Measurements from ENCODE around the gene RPL3.

The RPL3 gene

GRCh38 chr22:39349967-39350726 is 30.7 kb upstream of the RPL3 start, which contains the start of gene SYNGR1:
SYNGR1 (plus strand) TSS chr22:39349991; CDS start chr22:39350011, 20 bp downstream.
- H3K4me3 ChIP-seq (ENCODE audit: low read depth, low read length) = peak within 1 kb of the TSS; percentile 89
- no peaks in the 10 kb centered on the region for H3K27me3 ChIP-seq (ENCODE audit: insufficient read depth, low read depth, severe bottlenecking)
- no peak for TF ChIP-seq CTCF (IDR thresholded peaks at IDR 0.05; ENCODE audit: low read depth, low read length)
- H3K36me3 ChIP-seq = peaks cover 6% of the 10 kb centered on the region
- peak within 1 kb of the TSS; percentile 65 for H3K27ac ChIP-seq
- DNase-seq = no peak
- H3K9me3 ChIP-seq (ENCODE audit: severe bottlenecking) = no peaks in the 10 kb centered on the region

GRCh38 chr22:39349506-39349966 is 30.1 kb upstream of the RPL3 start:
- DNase-seq = peak; percentile 53
- TF ChIP-seq CTCF (IDR thresholded peaks at IDR 0.05; ENCODE audit: low read depth, low read length) = 0 out of 2 replicates have a peak, but pooled peaks have one; percentile 3
- H3K9me3 ChIP-seq (ENCODE audit: severe bottlenecking) = no peaks in the 10 kb centered on the region
- peak overlapping the region; percentile 89 for H3K4me3 ChIP-seq (ENCODE audit: low read depth, low read length)
- H3K27ac ChIP-seq = peak overlapping the region; percentile 57
- peaks cover 6% of the 10 kb centered on the region for H3K36me3 ChIP-seq
- H3K27me3 ChIP-seq (ENCODE audit: insufficient read depth, low read depth, severe bottlenecking) = no peaks in the 10 kb centered on the region

GRCh38 chr22:39348909-39349505 is 29.6 kb upstream of the RPL3 start:
- H3K9me3 ChIP-seq (ENCODE audit: severe bottlenecking) = no peaks in the 10 kb centered on the region
- H3K36me3 ChIP-seq = peaks cover 6% of the 10 kb centered on the region
- peak overlapping the region; percentile 57 for H3K4me3 ChIP-seq (ENCODE audit: low read depth, low read length)
- no peaks in the 10 kb centered on the region for H3K27me3 ChIP-seq (ENCODE audit: insufficient read depth, low read depth, severe bottlenecking)
- TF ChIP-seq CTCF (IDR thresholded peaks at IDR 0.05; ENCODE audit: low read depth, low read length) = no peak
- peak overlapping the region; percentile 57 for H3K27ac ChIP-seq
- DNase-seq = no peak

- DNase-seq = no peak
- H3K4me3 ChIP-seq (ENCODE audit: low read depth, low read length) = no peak overlapping the region
- H3K27ac ChIP-seq = no peak overlapping the region
- TF ChIP-seq CTCF (IDR thresholded peaks at IDR 0.05; ENCODE audit: low read depth, low read length) = no peak
- H3K9me3 ChIP-seq (ENCODE audit: severe bottlenecking) = no peaks in the 10 kb centered on the region
- H3K36me3 ChIP-seq = no peaks in the 10 kb centered on the region; the same call in 1 of the 2 replicates
- no peaks in the 10 kb centered on the region for H3K27me3 ChIP-seq (ENCODE audit: insufficient read depth, low read depth, severe bottlenecking)
Measured at GRCh38 chr22:39345231-39345630, 25.8 kb upstream of the RPL3 start.

GRCh38 chr22:39344046-39344390 is 24.6 kb upstream of the RPL3 start:
- no peak for TF ChIP-seq CTCF (IDR thresholded peaks at IDR 0.05; ENCODE audit: low read depth, low read length)
- H3K4me3 ChIP-seq (ENCODE audit: low read depth, low read length) = no peak overlapping the region
- H3K36me3 ChIP-seq = no peaks in the 10 kb centered on the region
- DNase-seq = no peak
- no peak overlapping the region for H3K27ac ChIP-seq
- no peaks in the 10 kb centered on the region for H3K9me3 ChIP-seq (ENCODE audit: severe bottlenecking)
- H3K27me3 ChIP-seq (ENCODE audit: insufficient read depth, low read depth, severe bottlenecking) = no peaks in the 10 kb centered on the region

Data from WERI-Rb-1 (cell line).